PC-3 (cell line): ENCODE results near the gene SULF2. TPM values are rescaled to one million over a fixed set of nuclear protein-coding genes. Genes with fewer than 3 reads are reported as not detected.

Experiments used
- ATAC-seq: fragments of 200-7000 bp; cut with Tn5 transposase; 2 replicates; pipeline ENCODE4 v1.9.1; 2020; ENCODE audit warnings: mild to moderate bottlenecking, moderate library complexity
- BruUV-seq: library from RNA; stranded (reverse); fragments of 400-500 nt; replicated peaks from 2 replicates; lab custom pipeline; 2021; lab: Mats Ljungman, UMichigan
- CTCF ChIA-PET: fragments of 300-600 bp; sonication (Branson Sonifier 250); formaldehyde crosslinking; loops from one replicate; lab custom pipeline; 2022; ENCODE audit warnings: antibody characterized with exemption; lab: Charles Lee
- POLR2A ChIA-PET: fragments of 300-600 bp; sonication (Branson Sonifier 250); formaldehyde crosslinking; loops from one replicate; lab custom pipeline; 2022; ENCODE audit warnings: antibody characterized with exemption; ENCODE audit not compliant: unreplicated experiment; lab: Charles Lee
- DNase-seq: peaks from one replicate; pipeline ENCODE4 v3.0.0-alpha.2; 2015
- H2AFZ ChIP-seq: fragments of 300-600 bp; sonication (generic); 2 replicates; pipeline ENCODE4 v1.6.0; 2016; ENCODE audit warnings: antibody characterized with exemption, low read length
- H3F3A ChIP-seq: fragments of 300-600 bp; sonication (generic); one replicate; pipeline ENCODE4 v1.6.0; 2017; ENCODE audit warnings: antibody characterized with exemption, low read length, control low read depth, mild to moderate bottlenecking; ENCODE audit not compliant: unreplicated experiment
- H3K27ac ChIP-seq: fragments of 300-600 bp; sonication (generic); 2 replicates; pipeline ENCODE4 v1.5.1; 2016; ENCODE audit warnings: mild to moderate bottlenecking, low read length
- H3K27me3 ChIP-seq: fragments of 300-600 bp; sonication (generic); 2 replicates; pipeline ENCODE4 v1.6.1; 2016; ENCODE audit warnings: low read length, mixed read lengths
- H3K36me3 ChIP-seq: fragments of 300-600 bp; sonication (generic); 2 replicates; pipeline ENCODE4 v1.6.1; 2016; ENCODE audit warnings: low read depth, mixed run types, low read length, mixed read lengths
- H3K4me1 ChIP-seq: fragments of 300-600 bp; sonication (generic); 2 replicates; pipeline ENCODE4 v1.5.1; 2016; ENCODE audit warnings: low read length; ENCODE audit not compliant: insufficient read depth
- H3K4me2 ChIP-seq: fragments of 300-600 bp; sonication (generic); 2 replicates; pipeline ENCODE4 v1.6.0; 2016; ENCODE audit warnings: low read length
- H3K4me3 ChIP-seq: fragments of 300-600 bp; sonication (generic); 2 replicates; pipeline ENCODE4 v1.5.1; 2016; ENCODE audit warnings: mild to moderate bottlenecking, low read length, mixed read lengths
- H3K79me2 ChIP-seq: fragments of 300-600 bp; sonication (generic); 2 replicates; pipeline ENCODE4 v1.6.1; 2017; ENCODE audit warnings: low read length, mixed read lengths
- H3K9ac ChIP-seq: fragments of 300-600 bp; sonication (generic); 2 replicates; pipeline ENCODE4 v1.6.0; 2016; ENCODE audit warnings: mild to moderate bottlenecking, low read length
- H3K9me2 ChIP-seq: fragments of 300-600 bp; sonication (generic); replicated peaks from 2 replicates; pipeline ENCODE4 v1.6.1; 2016; ENCODE audit warnings: mixed run types, low read length, mixed read lengths
- H3K9me3 ChIP-seq: fragments of 300-600 bp; sonication (generic); 2 replicates; pipeline ENCODE4 v1.6.1; 2016; ENCODE audit warnings: low read length, mixed read lengths
- H4K20me1 ChIP-seq: fragments of 300-600 bp; sonication (generic); 2 replicates; pipeline ENCODE4 v1.6.1; 2016; ENCODE audit warnings: low read length, mixed read lengths
- EZH2 ChIP-seq: fragments of 300-600 bp; sonication (generic); IDR thresholded peaks from one replicate; pipeline ENCODE4 v1.6.1; 2017; ENCODE audit warnings: antibody characterized with exemption, mild to moderate bottlenecking, low read length; ENCODE audit not compliant: unreplicated experiment
- EZH2phosphoT487 ChIP-seq: fragments of 300-600 bp; sonication (generic); IDR thresholded peaks from 2 replicates; pipeline ENCODE4 v1.6.1; 2018; ENCODE audit warnings: mild to moderate bottlenecking, antibody characterized with exemption, low read length, borderline replicate concordance
- intact Hi-C: fragments of 100-400 bp; cut with micrococcal nuclease; formaldehyde crosslinking; loops from 2 replicates; pipeline ENCODE4 v1.9.0; 2023
- total RNA-seq: library from RNA; depleted of rRNA; stranded (reverse); fragments of >200 nt; gene quantifications from 2 replicates; pipeline ENCODE4 v1.2.3, GENCODE V29; 2014
- TF ChIP-seq, protein P1 (sequence below): fragments of 300-600 bp; sonication (generic); conservative IDR thresholded peaks from 2 replicates; pipeline ENCODE4 v1.5.1; 2017; ENCODE audit warnings: antibody characterized with exemption, low read depth, mild to moderate bottlenecking, low read length

The SULF2 gene
- total RNA-seq, 1 experiment from 2014 or later: 340 TPM

GRCh38 chr20:47727170-47727880, 58.0 kb downstream of the SULF2 start:
- Histone ChIP-seq H3F3A (no peaks in the 10 kb centered on the region), H3K4me1 (peaks cover 12% of the 10 kb centered on the region), H2AFZ (no peak overlapping the region), H3K36me3 (peaks cover 14% of the 10 kb centered on the region), H3K9me2 (no peaks in the 10 kb centered on the region), H3K4me3 (no peak overlapping the region), H3K79me2 (peaks cover 14% of the 10 kb centered on the region; the same call in 1 of the 2 replicates), H3K27ac (no peak overlapping the region), H4K20me1 (no peaks in the 10 kb centered on the region), H3K4me2 (no peak overlapping the region), H3K9me3 (no peaks in the 10 kb centered on the region), H3K9ac (no peak overlapping the region), H3K27me3 (no peaks in the 10 kb centered on the region)
- POLR2A ChIA-PET: no interaction called here
- CTCF ChIA-PET: no interaction called here
- no peak for TF ChIP-seq EZH2phosphoT487
- no peak for TF ChIP-seq EZH2
- TF ChIP-seq, protein P1, sequence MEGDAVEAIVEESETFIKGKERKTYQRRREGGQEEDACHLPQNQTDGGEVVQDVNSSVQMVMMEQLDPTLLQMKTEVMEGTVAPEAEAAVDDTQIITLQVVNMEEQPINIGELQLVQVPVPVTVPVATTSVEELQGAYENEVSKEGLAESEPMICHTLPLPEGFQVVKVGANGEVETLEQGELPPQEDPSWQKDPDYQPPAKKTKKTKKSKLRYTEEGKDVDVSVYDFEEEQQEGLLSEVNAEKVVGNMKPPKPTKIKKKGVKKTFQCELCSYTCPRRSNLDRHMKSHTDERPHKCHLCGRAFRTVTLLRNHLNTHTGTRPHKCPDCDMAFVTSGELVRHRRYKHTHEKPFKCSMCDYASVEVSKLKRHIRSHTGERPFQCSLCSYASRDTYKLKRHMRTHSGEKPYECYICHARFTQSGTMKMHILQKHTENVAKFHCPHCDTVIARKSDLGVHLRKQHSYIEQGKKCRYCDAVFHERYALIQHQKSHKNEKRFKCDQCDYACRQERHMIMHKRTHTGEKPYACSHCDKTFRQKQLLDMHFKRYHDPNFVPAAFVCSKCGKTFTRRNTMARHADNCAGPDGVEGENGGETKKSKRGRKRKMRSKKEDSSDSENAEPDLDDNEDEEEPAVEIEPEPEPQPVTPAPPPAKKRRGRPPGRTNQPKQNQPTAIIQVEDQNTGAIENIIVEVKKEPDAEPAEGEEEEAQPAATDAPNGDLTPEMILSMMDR: no peak
- BruUV-seq: no TSS peak
- intact Hi-C loops: loop anchor here (5.0 kb wide), 1 partner anchor 570 kb away; no protein-coding TSS in a partner anchor
- ATAC-seq (no peak), DNase-seq (no peak)

DNA sequence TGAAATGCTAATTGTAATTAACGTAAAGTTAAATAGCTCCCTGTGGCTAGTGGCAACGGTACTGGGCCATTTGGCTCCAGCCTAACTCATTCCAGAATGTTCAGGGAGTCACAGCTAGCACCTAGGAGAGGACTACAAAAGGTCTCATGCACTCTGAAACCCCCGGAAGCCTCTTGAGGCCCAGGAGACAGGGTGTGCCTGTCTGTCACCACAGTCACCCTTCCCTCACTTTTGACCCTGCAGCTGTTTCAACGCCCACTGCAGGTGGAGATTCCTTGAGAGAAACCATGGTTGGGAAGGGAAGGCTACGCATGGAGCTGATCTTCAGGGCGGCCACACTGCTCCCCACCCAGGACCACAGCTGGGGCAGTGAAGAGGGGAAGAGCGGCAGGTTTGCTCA, 58.6 kb downstream of the SULF2 start:
- CTCF ChIA-PET: no interaction called here
- Histone ChIP-seq H2AFZ (no peak overlapping the region), H3K9me2 (no peaks in the 10 kb centered on the region), H4K20me1 (no peaks in the 10 kb centered on the region), H3K4me2 (no peak overlapping the region), H3K27ac (no peak overlapping the region), H3K79me2 (peaks cover 14% of the 10 kb centered on the region; the same call in 1 of the 2 replicates), H3K27me3 (no peaks in the 10 kb centered on the region), H3F3A (no peaks in the 10 kb centered on the region), H3K4me3 (no peak overlapping the region), H3K4me1 (peaks cover 12% of the 10 kb centered on the region), H3K36me3 (peaks cover 7% of the 10 kb centered on the region), H3K9me3 (no peaks in the 10 kb centered on the region), H3K9ac (no peak overlapping the region)
- ATAC-seq: no peak
- BruUV-seq: no TSS peak
- intact Hi-C loops: loop anchor here (5.0 kb wide), 1 partner anchor 571 kb away; no protein-coding TSS in a partner anchor
- no peak for TF ChIP-seq EZH2phosphoT487
- no peak for TF ChIP-seq EZH2
- TF ChIP-seq, protein P1: no peak
- DNase-seq: no peak
- POLR2A ChIA-PET: no interaction called here
